Activated effector memory CD4-positive, alpha-beta T cell treated with anti-CD3 and anti-CD28 coated beads, Interleukin-2, amount 50 U/mL, for 16 hours (primary cell): ENCODE data around the gene PLAU.
"Not testable (repeated sequence)": the region's sequence is repeated elsewhere in the genome, so short reads cannot be mapped to it uniquely, and the experiment has no call there.

Experiments
- DNase-seq: peaks from one replicate; pipeline ENCODE4 v3.0.0-alpha.2; 2020

Gene PLAU

DNA sequence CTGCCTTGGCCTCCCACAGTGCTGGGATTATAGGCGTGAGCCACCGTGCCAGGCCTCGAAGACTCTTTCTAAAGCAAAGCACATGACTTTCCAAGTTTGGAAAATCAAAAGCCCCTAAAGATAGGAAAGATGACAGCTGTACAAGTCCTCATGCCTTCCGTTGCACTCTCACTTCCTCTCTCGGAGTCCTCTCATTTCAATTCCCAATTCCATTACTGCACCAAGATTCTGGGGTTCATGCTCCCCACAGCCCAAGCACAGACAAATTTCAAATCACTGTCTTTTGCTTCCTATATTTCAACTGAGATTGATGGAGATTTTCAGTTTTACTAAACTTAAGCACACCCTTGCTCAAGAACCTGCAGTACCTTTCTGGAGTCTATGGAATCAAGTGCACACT lies 10.9 kb upstream of the PLAU start:
- DNase-seq: no peak

DNA sequence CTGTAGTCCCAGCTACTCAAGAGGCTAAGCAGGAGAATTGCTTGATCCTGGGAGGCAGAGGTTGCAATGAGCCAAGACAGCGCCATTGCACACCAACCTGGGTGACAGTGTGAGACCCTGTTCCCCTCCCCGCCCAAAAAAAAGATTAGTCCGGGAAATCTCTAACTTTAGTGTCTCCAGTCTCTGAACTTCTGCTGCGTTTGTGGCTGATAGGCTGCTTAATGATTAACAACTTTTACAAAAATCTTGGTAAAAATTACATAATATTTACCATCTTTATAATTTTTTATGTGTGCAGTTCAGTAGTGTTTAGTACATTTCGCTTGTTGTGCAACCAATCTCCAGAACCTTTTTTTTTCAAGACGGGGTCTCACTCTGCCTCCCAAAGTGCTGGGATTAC lies 9.7 kb upstream of the PLAU start:
- DNase-seq: no peak

DNA sequence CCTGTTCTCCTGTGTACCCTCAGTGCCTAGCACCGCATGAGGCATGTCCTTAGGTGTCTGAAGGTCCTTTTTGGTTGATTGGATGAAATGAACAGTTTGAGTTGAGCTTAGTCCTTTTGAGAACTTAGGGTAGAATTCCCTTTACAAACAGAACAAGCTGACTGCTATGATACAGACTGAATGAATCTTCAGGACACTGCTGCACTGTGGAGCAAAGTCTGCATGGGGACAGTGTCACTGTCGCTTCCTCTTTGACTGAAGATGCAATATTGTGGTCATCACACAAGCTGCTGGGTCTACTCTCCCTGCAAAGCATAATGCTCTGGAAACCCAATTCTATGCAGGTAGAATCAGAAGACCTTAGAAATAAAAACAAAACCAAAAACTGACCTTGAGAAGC lies 8.6 kb upstream of the PLAU start:
- no peak for DNase-seq

DNA sequence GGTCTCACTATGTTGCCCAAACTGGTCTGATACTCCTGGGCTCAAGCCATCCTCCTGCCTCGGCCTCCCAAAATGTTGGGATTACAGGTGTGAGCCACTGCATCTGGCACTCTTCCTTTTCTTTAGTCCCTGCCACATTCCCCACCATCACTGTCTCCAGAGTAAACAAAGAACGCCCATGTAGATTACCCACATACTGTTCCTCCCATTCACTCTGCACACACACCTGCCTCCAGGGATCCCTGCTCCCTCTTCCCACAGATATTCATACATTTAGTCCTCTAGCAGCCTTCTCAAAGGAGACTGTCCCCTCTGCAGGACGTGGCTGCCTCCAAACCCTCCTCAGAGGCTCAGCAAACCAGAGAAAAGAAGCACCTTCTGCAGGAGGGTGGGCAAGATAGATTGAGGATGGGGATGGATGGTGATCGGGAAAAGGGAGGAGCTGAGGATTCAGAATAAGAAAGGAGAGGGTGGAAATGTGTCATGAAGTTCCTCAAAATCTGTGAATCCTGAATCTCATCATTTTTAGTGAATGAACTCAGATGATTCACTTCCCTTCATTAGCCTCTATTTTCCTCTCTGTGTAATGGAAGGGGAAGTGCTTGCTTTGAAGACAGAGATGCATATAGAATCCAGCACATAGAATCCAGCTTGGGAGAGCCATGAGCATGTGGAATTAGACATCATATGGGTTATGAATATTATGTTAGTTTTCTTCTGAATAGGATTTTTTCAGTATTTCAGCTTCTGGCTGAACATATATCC lies 5.5 kb upstream of the PLAU start:
- DNase-seq: no peak

DNA sequence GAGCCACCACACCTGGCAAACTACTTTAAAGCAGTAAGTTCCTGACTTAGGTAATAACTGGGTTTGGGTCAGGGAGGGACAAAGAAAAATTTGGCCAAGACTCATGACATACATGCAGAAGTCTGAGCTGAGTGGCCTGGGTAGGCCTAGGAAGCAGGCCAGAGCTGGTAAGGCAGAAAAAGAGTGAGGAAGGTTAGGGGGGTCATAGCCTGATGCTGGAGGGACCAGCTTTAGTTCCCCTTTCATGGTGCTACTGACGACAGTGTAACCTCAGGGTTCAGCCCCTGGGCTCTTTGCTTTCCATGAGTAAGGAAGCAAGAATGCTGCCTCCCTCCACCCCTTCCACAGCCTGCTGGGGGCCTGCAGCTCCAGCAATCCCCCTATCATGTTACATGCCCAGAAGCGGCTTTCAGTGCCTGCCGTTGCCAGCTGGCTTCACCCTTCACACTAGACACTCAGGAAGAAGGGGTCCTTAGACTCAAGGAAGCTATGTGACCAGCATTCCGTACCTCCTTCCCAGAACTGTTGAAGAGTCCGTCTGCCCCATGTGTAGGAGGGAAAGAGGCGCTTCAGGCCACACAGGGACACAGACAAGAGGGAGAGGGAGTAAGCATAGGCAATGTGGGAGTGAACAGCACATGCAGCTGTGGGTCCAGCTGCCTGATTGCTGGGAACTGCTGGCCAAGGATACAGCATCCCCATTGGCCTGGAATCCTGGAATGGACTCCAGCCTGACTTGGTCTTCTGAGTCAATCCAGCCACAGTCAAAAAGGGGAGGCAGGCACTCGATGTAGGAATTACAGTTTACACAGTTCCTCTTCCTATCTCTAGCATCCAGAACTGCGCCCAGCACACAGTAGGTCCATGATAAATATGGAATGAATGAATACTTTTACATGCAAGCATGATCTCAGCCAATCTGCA lies 4.1 kb upstream of the PLAU start:
- no peak for DNase-seq

DNA sequence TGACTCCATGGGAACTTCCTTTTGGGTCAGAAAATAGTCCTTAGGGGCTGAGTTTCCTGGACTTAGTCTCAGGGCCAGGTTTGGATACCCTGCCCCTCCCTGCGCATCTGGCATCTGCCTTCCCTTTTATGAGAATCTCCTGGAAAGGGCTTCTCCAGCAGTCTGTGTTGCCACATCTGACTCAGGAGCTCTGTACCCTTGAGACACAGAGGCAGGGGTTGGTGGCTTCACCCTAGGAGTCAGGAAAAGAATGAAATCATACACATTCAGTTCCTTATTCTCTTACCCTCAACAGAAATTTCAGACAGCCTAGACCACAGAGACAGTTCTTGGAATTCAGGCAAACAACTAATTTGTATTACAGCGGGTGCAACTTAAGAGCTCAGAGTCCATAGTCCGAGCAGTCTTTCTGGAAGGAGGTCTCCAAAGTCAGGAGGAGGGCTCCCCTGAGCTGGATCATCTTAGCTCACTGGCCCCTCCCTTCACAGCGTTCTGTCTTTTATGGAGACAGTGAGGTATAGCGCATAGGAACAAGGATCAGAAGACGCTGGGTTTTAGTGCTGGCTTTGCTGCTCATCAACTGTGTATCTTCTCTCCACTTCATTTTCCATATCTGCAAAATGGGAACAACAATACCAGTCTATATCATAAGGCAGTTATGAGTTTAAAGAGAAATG lies 3.0 kb upstream of the PLAU start:
- no peak for DNase-seq

DNA sequence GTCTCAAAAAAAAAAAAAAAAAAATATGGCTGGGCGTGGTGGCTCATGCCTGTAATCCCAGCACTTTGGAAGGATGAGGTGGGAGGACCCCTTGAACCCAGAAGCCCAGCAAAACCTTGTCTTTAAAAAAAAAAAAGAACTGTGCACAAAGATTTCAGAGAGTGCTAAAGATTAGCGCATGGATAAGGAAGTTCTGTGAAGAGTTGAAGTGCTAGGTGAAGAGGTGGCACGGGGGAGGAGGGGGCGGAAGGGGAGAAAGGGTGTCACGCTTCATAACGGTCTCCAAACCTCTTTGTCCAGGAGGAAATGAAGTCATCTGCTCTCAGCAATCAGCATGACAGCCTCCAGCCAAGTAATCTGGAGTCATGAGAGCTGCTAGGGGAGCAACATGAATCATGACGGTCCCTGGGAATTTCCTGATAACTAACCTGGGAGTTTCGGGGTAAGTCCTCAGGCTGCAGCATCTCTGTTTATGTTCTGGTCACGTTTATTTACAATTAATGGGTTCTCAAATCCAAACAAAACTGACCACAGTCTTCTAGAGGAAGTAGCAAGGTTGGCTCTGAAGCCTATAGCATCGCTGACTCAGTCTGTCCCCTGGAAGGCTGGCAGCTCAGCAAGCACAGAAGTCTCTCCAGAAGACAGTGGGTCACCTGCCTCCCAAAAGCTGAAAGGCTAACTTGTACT lies 1.9 kb upstream of the PLAU start:
- peak; percentile 85 for DNase-seq

DNA sequence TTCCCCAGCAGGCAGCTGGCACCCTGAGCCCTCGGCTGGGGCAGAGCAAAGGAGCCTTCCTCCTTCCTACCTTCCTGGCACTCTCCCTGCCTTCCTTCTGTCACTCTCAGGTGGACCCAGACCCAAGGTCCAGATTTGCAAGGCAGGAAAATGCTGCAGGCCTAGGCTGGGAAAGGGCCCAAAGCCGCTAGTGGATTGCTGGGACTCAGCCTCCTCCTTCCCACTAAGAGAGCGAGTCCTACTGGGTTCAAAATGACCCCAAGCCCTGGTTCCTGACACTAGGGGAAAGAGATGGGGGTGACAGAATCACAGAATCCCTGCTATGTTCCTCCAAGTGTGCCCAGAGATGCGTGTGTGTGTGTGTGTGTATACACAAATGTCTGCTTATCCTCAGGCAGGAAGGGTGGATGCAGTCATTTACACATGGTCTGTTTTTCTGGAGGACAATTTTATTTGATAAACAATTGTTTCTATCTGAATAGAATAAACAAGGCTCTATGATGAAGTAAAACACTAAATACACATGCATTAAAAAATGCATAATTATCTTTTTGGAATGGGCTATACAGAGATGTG lies 1.3 kb upstream of the PLAU start:
- DNase-seq: no peak

DNA sequence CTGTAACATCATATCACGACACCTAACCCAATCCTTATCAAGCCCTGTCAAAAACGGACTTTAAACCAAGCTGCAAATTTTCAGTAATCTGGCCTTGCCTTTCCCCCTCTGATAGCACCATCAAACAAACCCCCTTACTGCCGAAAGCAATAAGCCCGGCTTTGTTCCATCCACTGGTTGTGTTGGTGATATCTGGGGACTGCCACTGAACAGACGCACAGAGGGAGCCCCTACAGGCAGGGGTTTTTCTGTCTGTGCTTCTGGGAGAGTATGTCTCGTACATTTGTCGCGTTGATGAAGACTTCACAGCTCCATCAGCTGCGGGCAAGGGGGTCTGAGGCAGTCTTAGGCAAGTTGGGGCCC lies 550 bp upstream of the PLAU start:
- DNase-seq: no peak

DNA sequence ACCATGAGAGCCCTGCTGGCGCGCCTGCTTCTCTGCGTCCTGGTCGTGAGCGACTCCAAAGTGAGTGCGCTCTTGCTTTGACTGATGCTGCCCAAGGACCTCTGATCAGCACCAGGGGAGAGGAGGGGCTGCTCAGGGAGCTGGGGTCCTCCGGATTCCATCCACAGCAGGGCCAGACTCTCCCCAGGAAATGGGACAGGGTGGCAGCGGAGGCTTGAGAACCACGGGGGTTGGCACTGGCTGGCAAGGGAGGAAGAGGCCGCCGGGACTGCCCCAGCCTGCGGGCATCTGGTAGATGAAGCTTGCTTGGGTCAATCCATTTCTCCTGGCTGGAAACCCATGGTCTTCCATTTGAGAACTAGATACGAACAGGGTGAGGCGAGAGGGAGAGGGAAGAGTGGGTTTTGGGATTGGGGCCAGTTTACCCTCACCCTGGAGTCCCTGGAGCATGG lies 647 bp downstream of the PLAU start:
- no peak for DNase-seq

DNA sequence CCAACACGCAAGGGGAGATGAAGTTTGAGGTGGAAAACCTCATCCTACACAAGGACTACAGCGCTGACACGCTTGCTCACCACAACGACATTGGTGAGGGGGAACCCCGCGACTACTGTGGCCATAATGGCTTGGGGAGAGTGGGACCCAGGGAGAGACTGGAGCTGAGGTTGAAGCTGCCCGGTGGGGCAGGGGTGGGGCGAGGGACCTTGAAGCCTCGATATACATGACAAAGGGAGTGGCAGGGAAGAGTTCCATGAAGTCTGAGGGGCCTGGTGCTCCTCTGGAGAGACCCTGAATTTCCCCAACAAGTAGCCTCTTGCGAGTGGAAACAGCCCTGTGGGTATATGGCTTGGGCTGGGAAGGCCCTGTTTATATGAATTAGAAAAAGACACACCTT lies 3.1 kb downstream of the PLAU start:
- DNase-seq: no peak

DNA sequence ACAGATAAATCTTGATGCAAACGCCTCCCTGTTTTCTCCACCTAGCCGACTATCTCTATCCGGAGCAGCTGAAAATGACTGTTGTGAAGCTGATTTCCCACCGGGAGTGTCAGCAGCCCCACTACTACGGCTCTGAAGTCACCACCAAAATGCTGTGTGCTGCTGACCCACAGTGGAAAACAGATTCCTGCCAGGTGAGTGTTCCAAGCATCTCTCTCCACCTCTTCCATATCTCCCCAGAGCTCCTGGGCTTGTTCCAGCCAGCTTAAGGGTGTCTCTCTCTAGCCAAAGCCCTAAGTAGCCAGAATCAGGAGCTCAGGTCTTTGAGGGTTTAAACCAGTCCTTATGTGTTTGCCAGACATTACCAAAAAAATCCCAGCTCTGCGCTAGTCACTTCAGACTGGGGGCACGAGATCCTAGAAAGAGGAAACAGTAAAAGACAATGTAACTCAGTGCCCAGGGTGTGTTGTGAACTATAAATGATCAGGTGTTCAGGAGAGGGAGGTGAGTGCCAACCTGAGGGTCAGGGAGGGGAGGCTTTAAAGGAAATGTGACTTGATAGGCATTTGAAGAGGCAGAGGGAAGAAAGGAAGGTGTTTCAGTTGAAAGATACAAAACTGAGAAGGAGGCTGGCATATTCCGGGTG lies 4.4 kb downstream of the PLAU start:
- DNase-seq: no peak

DNA sequence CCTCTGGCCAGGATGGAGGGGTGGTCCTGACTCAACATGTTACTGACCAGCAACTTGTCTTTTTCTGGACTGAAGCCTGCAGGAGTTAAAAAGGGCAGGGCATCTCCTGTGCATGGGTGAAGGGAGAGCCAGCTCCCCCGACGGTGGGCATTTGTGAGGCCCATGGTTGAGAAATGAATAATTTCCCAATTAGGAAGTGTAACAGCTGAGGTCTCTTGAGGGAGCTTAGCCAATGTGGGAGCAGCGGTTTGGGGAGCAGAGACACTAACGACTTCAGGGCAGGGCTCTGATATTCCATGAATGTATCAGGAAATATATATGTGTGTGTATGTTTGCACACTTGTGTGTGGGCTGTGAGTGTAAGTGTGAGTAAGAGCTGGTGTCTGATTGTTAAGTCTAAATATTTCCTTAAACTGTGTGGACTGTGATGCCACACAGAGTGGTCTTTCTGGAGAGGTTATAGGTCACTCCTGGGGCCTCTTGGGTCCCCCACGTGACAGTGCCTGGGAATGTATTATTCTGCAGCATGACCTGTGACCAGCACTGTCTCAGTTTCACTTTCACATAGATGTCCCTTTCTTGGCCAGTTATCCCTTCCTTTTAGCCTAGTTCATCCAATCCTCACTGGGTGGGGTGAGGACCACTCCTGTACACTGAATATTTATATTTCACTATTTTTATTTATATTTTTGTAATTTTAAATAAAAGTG lies 6.0 kb downstream of the PLAU start:
- DNase-seq: no peak

DNA sequence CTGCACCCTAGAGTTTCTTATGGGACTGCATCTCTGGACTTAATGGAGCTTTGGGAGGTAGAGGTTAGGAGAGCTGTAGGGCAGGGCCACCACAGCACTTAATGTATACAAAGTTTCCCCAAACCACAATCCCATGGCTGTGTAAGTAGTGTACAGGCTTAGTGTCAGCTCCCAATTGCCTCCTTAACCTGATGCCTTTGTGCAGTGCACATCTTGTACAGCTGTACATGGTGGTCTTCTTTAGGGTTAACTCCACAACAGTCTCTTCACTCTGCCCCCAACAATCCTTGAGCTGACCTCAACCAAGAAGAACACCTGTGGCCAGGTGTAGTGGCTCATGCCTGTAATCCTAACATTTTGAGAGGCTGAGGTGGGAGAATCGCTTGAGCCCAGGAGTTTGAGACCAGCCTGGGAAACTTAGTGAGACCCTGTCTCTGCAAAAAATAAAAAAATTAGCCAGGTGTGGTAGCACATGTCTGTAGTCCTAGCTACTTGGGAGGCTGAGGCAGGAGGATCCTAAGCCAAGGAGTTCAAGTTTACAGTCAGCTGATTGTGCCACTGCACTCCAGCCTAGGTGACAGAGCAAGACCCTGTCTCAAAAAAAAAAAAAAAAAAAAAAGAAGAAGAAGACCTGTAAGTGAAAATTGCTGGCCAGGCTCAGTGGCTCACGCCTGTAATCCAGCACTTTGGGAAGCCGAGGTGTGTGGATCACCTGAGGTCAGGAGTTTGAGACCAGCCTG lies 6.8 kb downstream of the PLAU start:
- no peak for DNase-seq

DNA sequence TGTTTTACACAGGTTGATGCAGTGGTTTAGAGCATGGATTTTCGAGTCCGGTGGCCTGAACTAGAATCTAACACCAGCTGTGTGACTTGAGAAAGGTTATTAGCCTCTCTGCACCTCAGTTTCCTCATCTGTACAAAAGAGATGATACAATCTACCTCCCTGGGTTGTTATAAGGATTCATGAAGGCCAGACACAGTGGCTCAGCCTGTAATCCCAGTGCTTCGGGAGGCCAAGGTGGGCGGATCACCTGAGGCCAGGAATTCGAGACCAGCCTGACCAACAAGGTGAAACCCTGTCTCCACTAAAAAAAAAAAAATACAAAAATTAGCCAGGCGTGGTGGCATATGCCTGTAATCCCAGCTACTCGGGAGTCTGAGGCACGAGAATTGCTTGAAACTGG lies 8.5 kb downstream of the PLAU start:
- DNase-seq: not testable (repeated sequence)

DNA sequence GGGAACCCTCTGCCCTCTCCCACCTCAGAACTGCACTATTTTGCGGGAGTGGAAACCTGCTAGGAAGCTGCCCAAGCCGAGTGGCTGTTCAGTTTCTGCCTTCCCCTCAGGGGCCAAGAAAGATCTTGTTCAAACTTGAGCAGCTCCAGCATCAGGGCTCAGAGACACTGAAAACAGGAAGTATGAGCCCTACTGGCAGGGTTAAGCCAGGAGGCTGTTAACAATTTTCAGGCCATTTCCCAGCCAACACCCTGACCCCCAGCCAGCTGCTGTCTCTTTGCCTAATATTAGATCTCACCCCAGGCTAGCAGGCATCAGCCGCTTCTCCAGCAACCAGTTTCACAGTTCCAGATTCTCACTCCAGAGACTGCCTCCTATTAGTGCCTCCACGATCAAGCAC lies 9.2 kb downstream of the PLAU start:
- no peak for DNase-seq

DNA sequence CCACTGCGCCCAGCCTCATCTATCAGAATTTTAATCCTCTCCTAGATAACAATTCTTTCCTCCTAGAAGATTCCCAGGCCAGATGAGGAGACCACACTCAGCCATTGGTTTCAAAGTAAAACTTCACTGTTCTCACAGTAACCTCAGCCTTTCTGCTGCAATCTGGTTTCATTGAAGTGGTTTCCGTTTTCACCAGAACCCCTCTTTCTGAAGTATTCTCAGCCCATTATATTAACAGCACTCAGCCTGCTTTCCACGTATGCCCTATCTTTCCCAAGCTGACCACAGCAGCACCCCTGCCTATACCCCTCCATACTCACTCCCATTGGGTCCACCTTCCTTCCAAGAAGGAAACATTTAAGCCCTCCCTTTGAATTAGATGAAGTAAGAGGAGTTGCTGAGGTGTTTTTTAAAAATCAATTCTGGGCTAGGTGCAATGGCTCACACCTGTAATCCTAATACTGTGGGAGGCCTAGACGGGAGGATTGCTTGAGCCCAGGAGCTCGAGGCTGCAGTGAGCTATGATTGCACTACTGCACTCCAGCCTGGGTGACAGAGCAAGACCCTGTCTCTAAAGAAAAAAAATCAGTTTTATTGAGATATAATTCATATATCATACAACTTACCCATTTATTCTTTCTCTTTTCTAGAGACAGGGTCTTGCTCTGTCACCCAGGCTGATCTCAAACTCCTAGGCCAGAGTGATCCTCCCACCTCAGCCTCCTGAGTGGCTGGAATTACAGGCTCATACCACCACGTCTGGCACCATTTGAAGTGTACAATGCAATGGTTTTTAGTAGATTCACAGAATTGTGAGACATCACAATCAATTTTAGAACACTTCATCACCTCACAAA lies 11.3 kb downstream of the PLAU start:
- DNase-seq: no peak

DNA sequence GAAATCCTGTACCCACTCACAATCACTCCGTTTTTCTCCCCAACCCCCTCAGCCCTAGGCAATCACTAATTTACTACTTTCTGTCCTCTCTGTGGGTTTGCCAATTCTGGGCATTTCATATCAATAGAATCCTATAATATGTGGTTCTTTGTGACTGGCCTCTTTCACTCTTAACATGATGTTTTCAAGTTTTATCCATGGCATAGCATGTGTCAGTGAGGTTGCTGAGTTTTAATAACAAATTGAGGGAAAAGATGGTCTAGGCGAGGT lies 11.9 kb downstream of the PLAU start:
- no peak for DNase-seq

DNA sequence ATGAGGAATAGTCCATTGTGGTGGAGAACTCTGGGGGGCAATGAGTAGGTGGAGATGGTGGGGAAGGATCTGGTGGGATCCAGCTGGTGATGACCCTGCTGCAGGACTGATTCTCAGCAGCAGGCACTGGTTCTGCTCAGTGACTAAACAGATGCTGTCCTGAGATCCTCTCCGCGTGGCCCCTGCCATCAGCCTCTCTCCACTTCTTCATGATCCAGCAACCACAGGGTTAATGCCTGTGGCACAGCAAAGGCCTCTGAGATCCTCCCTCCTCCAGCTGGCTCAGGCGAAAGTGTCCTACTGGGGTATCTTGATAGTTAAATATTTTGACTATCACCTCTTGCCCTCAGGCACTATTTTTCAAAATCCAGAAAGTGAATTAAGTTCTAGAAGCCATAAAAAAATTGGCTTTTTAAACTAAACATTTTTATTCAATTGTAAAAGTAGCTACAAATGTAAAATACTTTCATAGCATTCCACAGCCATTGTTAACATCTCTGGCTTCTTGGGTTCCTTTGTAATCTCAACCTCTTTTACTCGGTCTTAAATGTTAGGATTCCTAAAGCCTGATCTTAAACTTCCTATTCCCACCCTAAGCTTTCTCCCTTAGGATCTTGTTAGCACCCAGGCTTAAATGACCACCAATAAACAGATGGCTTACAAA lies 13.1 kb downstream of the PLAU start:
- no peak for DNase-seq

DNA sequence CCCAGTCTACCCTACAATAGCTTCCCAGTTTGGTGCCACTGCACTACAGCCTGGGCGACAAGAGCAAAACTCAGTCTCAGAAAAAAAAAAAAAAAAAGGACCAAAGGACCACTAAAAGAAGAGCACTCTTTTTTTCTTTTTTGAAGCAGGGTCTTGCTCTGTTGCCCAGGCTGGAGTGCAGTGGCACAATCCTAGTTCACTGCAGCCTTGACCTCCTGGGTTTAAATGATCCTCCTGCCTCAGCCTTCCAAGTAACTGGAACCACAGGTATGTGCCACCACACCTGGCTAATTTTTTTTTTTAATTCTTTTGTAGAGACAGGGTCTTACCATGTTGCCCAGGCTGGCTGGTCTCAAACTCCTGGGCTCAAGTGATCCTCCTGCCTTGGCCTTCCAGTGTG lies 14.0 kb downstream of the PLAU start:
- no peak for DNase-seq
